PC-9 (cell line): ENCODE results near the gene SLC25A45. TPM values are rescaled to one million over a fixed set of nuclear protein-coding genes. Genes with fewer than 3 reads are reported as not detected.

Experiments
- BruUV-seq: library from RNA; stranded (reverse); fragments of 400-500 nt; replicated peaks from 2 replicates; lab custom pipeline; 2021; lab: Mats Ljungman, UMichigan
- CTCF ChIA-PET: fragments of 300-600 bp; sonication (Branson Sonifier 250); formaldehyde crosslinking; loops from one replicate; lab custom pipeline; 2022; ENCODE audit warnings: antibody characterized with exemption; lab: Charles Lee
- POLR2A ChIA-PET: fragments of 300-600 bp; sonication (Branson Sonifier 250); formaldehyde crosslinking; loops from one replicate; lab custom pipeline; 2022; ENCODE audit warnings: antibody characterized with exemption; ENCODE audit not compliant: unreplicated experiment; lab: Charles Lee
- DNase-seq, 2 experiments: peaks; one replicate each; pipeline versions ENCODE4 v3.0.0 to v3.0.0-alpha.2; 2015 to 2022; ENCODE audit warnings: mixed read lengths in 1 of 2
- H2AFZ ChIP-seq: fragments of 200-600 bp; sonication (generic); 2 replicates; pipeline ENCODE4 v1.8.1; 2017; ENCODE audit warnings: antibody characterized with exemption
- H3F3A ChIP-seq: fragments of 200-600 bp; sonication (generic); 2 replicates; pipeline ENCODE4 v1.8.1; 2017; ENCODE audit warnings: antibody characterized with exemption, mild to moderate bottlenecking, low read depth; ENCODE audit not compliant: insufficient read depth
- H3K27ac ChIP-seq: fragments of 200-600 bp; sonication (generic); 2 replicates; pipeline ENCODE4 v1.6.1; 2016; ENCODE audit warnings: mixed run types
- H3K27me3 ChIP-seq: fragments of 200-600 bp; sonication (generic); 2 replicates; pipeline ENCODE4 v1.6.1; 2016; ENCODE audit warnings: low read depth, mixed run types; ENCODE audit not compliant: insufficient read depth
- H3K36me3 ChIP-seq: fragments of 200-600 bp; sonication (generic); 2 replicates; pipeline ENCODE4 v1.6.1; 2016; ENCODE audit warnings: low read depth, mixed run types
- H3K4me1 ChIP-seq: fragments of 200-600 bp; sonication (generic); replicated peaks from 2 replicates; pipeline ENCODE4 v1.6.1; 2016; ENCODE audit warnings: mixed run types; ENCODE audit not compliant: insufficient read depth
- H3K4me2 ChIP-seq: fragments of 200-600 bp; sonication (generic); 2 replicates; pipeline ENCODE4 v1.6.1; 2017; ENCODE audit warnings: mixed run types
- H3K4me3 ChIP-seq: fragments of 200-600 bp; sonication (generic); 2 replicates; pipeline ENCODE4 v1.6.1; 2016; ENCODE audit warnings: mixed run types
- H3K79me2 ChIP-seq: fragments of 200-600 bp; sonication (generic); 2 replicates; pipeline ENCODE4 v1.6.1; 2017; ENCODE audit warnings: low read depth, mixed run types
- H3K9me2 ChIP-seq: fragments of 200-600 bp; sonication (generic); 2 replicates; pipeline ENCODE4 v1.8.1; 2017; ENCODE audit warnings: mild to moderate bottlenecking; ENCODE audit not compliant: insufficient read depth
- H3K9me3 ChIP-seq: fragments of 200-600 bp; sonication (generic); 2 replicates; pipeline ENCODE4 v1.8.1; 2016; ENCODE audit warnings: low read depth; ENCODE audit not compliant: insufficient read depth
- H4K20me1 ChIP-seq: fragments of 200-600 bp; sonication (generic); 2 replicates; pipeline ENCODE4 v1.8.1; 2017; ENCODE audit not compliant: insufficient read depth
- EZH2 ChIP-seq: fragments of 200-600 bp; sonication (generic); IDR thresholded peaks from 2 replicates; pipeline ENCODE4 v1.8.0; 2017; ENCODE audit warnings: antibody characterized with exemption, low read depth
- intact Hi-C: fragments of 100-400 bp; cut with micrococcal nuclease; formaldehyde crosslinking; loops from one replicate; pipeline ENCODE4 v1.10.0; 2022; ENCODE audit not compliant: unreplicated experiment
- total RNA-seq: library from RNA; stranded (reverse); gene quantifications from 2 replicates; pipeline ENCODE4 v1.2.3, GENCODE V29; 2021
- TF ChIP-seq, protein P1 (sequence below): fragments of 200-600 bp; sonication (generic); conservative IDR thresholded peaks from 2 replicates; pipeline ENCODE4 v1.6.1; 2017; ENCODE audit warnings: mixed run types, antibody characterized with exemption, mild to moderate bottlenecking, moderate library complexity

Gene SLC25A45
- total RNA-seq, 1 experiment from 2014 or later, result 9.8 TPM

- CTCF ChIA-PET, result interaction anchor here (0.7 to 2.0 kb wide), 3 partner anchors 78 to 505 kb away, joined by 3 to 8 read pairs (median 3); no protein-coding TSS in a partner anchor
- Histone ChIP-seq H4K20me1 (no peaks in the 10 kb centered on the region; the same call in 1 of the 2 replicates), H3K4me3 (no peak overlapping the region), H3K9me2 (no peaks in the 10 kb centered on the region), H2AFZ (no peak overlapping the region), H3K79me2 (no peaks in the 10 kb centered on the region), H3K4me1 (peaks cover 11% of the 10 kb centered on the region), H3K27me3 (no peaks in the 10 kb centered on the region), H3K4me2 (no peak overlapping the region), H3F3A (peaks cover 49% of the 10 kb centered on the region), H3K36me3 (peaks cover 16% of the 10 kb centered on the region), H3K9me3 (no peaks in the 10 kb centered on the region), H3K27ac (no peak overlapping the region)
- no peak for TF ChIP-seq EZH2
- TF ChIP-seq, protein P1, sequence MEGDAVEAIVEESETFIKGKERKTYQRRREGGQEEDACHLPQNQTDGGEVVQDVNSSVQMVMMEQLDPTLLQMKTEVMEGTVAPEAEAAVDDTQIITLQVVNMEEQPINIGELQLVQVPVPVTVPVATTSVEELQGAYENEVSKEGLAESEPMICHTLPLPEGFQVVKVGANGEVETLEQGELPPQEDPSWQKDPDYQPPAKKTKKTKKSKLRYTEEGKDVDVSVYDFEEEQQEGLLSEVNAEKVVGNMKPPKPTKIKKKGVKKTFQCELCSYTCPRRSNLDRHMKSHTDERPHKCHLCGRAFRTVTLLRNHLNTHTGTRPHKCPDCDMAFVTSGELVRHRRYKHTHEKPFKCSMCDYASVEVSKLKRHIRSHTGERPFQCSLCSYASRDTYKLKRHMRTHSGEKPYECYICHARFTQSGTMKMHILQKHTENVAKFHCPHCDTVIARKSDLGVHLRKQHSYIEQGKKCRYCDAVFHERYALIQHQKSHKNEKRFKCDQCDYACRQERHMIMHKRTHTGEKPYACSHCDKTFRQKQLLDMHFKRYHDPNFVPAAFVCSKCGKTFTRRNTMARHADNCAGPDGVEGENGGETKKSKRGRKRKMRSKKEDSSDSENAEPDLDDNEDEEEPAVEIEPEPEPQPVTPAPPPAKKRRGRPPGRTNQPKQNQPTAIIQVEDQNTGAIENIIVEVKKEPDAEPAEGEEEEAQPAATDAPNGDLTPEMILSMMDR, result no peak
- DNase-seq, result no peak
- BruUV-seq, result no TSS peak
- intact Hi-C loops, result no loop called here
- POLR2A ChIA-PET, result interaction anchor here (0.7 kb wide), 1 partner anchor 506 kb away, joined by 5 read pairs; no protein-coding TSS in a partner anchor
Measured at GRCh38 chr11:65353376-65353775, 29.1 kb downstream of the SLC25A45 start.

DNA sequence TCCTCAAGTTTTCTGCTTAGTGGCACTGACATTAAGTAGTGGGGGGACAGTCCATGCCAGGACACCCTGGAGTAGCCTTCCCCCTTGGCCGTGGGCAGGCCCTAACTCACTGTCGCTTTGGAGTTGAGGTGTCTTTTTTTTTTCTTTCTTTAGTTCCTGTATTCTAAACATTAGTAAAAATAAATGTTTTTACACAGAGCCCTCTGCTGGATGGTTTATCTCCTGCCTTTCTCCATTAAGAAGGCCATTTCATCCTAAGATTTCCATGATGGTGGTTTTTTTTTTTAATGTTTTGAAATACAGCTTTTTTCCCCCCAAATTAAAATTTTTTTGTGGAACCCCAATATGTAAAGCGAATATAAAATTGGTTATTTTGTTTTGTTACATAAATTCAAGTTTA, 29.7 kb downstream of the SLC25A45 start:
- TF ChIP-seq, protein P1, result peak; percentile 64
- TF ChIP-seq EZH2, result no peak
- intact Hi-C loops, result no loop called here
- Histone ChIP-seq H3K4me2 (no peak overlapping the region), H3K79me2 (no peaks in the 10 kb centered on the region), H3K9me3 (no peaks in the 10 kb centered on the region), H3K27me3 (no peaks in the 10 kb centered on the region), H3K4me1 (peaks cover 11% of the 10 kb centered on the region), H3K9me2 (no peaks in the 10 kb centered on the region), H3K36me3 (peaks cover 16% of the 10 kb centered on the region), H2AFZ (no peak overlapping the region), H3K4me3 (no peak overlapping the region), H3K27ac (no peak overlapping the region), H3F3A (peaks cover 49% of the 10 kb centered on the region), H4K20me1 (no peaks in the 10 kb centered on the region; the same call in 1 of the 2 replicates)
- no peak for DNase-seq
- POLR2A ChIA-PET, result interaction anchor here (0.6 kb wide), 1 partner anchor 125 kb away, joined by 3 read pairs; no protein-coding TSS in a partner anchor
- BruUV-seq, result no TSS peak
- CTCF ChIA-PET, result interaction anchor here (0.7 to 2.0 kb wide), 3 partner anchors 78 to 504 kb away, joined by 3 to 8 read pairs (median 3); no protein-coding TSS in a partner anchor

- Histone ChIP-seq H3K9me3 (no peaks in the 10 kb centered on the region), H2AFZ (no peak overlapping the region), H4K20me1 (no peaks in the 10 kb centered on the region; the same call in 1 of the 2 replicates), H3K9me2 (no peaks in the 10 kb centered on the region), H3K4me3 (no peak overlapping the region), H3K27ac (no peak overlapping the region), H3F3A (peaks cover 49% of the 10 kb centered on the region), H3K36me3 (peaks cover 18% of the 10 kb centered on the region), H3K79me2 (no peaks in the 10 kb centered on the region), H3K27me3 (no peaks in the 10 kb centered on the region), H3K4me2 (no peak overlapping the region), H3K4me1 (peaks cover 11% of the 10 kb centered on the region)
- no TSS peak for BruUV-seq
- intact Hi-C loops, result no loop called here
- CTCF ChIA-PET, result interaction anchor here (0.6 to 0.7 kb wide), 2 partner anchors 13 to 34 kb away, joined by 3 read pairs; no protein-coding TSS in a partner anchor
- POLR2A ChIA-PET, result no interaction called here
- DNase-seq, result no peak
- TF ChIP-seq, protein P1, result no peak
- TF ChIP-seq EZH2, result no peak
Measured at GRCh38 chr11:65351511-65351910, 30.9 kb downstream of the SLC25A45 start.
